ENCODE results near the gene MAPK1.
A peak's percentile ranks its signal among the peaks of the same experiment; 100 is the strongest.
"Not testable (repeated sequence)": the region's sequence is repeated elsewhere in the genome, so short reads cannot be mapped to it uniquely, and the experiment has no call there.

The MAPK1 gene

GRCh38 chr22:21721195-21721852 lies 146.1 kb downstream of the MAPK1 start:
- DNase-seq, result not testable (repeated sequence)

DNA sequence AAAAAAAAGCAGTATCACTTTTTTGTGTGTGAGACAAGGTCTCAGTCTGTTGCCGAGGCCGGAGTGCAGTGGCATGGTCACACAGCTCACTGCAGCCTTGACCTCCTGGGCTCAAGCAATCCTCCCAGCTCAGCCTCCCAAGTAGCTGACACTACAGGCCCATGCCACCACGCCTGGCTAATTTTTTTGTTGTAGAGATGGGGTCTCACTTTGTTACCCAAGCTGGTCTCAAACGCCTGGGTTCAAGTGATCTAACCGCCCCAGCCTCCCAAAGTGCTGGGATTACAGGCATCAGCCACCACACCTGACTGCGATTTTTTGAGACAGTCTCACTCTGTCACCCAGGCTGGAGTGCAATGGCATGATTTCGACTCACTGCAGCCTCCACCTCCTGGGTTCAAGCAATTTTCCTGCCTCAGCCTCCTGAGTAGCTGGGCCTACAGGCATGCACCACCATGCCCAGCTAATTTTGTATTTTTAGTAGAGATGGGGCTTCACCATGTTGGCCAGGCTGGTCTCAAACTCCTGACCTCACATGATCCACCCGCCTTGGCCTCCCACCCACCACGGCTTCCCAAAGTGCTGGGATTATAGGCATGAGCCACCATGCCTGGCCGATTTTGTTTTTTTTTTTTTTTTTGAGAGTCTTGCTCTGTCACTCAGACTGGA lies 147.1 kb downstream of the MAPK1 start:
- DNase-seq, result not testable (repeated sequence)

DNA sequence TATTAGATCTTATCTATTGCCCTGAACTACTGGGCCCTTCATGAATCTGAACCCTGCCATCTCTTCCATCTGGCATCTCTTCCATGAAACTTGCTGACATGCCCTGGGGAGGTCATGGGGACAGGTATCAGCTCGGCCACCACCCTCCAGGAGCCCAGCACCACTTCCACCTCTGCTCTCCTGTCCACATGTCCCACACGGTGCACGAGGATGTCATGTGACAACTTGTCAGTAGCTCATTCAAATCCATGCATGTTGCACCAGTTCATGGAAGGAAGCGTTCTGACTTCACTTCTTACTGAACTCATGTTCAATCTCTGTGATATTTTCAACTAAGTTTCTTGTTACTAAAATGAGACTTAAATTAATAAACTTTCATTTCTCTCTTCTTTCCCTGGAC lies 148.4 kb downstream of the MAPK1 start:
- no peak for DNase-seq

GRCh38 chr22:21718499-21718898 lies 148.9 kb downstream of the MAPK1 start:
- no peak for DNase-seq

GRCh38 chr22:21716395-21717122 lies 150.9 kb downstream of the MAPK1 start:
- not testable (repeated sequence) for DNase-seq

DNA sequence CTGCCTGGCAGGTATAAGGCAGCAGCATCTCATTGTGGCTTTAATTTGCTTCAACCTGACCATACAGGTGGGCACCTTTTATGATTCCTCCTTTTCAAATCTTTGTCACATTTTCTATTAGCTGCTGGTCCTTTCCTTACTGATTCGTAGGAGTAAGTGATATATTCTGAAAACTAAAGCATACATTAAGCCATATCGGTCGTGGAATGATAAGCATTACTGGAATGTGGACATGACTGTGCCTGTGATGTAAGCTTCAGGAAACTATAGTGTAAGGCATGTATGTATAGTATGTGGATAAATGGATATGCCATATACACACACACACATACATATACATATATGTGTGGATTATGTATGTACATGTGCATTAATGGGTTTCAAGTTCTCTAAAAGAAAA lies 152.7 kb downstream of the MAPK1 start:
- DNase-seq, result no peak

GRCh38 chr22:21714059-21714770 lies 153.2 kb downstream of the MAPK1 start:
- peak; percentile 1 for DNase-seq

DNA sequence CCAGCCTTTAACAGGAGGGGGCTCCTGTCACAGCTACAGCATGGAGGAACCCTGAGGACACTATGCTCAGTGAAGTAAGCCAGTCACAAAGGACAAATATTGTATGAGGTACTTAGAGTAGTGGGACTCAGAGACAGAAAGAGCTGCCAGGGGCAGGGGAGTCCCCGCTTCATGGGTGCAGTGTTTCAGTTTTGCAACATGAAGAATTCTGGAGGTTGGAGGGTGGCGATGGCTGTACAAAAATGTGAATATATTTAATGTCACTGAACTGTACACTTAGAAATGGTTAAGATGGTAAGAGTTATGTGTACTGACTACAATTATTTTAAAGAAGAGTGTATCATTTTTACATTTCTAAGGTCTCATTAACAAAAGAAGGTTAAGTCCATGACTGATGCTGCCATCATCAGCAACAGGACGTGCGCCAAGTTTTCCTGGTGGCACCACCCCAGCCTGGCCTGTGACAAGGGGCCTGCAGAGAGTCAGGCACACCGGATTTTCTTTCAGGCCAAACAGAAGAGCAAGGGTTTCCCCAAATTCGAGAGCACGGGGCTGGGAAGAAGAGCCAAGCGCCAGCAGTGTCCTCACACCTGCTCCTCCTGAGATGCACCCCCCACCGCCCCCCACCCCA lies 153.9 kb downstream of the MAPK1 start:
- DNase-seq, result no peak

- DNase-seq, result peak; percentile 59
Observed at GRCh38 chr22:21712751-21713427, 154.6 kb downstream of the MAPK1 start.

DNA sequence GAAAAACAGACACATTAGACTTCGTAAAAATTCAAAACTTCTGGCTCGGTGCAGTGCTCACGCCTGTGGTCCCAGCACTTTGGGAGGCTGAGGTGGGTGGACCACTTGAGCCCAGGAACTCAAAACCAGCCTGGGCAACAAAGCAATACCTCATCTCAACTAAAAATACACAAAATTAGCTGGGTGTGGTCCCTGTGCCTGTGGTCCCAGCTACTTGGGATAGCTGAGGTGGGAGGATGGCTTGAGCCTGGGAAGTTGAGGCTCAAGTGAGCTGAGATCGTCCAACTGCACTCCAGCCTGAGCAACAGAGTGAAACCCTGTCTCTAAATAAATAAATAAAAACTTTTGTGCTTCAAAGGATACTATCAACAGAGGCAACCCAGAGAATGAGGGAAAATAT lies 155.6 kb downstream of the MAPK1 start:
- no peak for DNase-seq

DNA sequence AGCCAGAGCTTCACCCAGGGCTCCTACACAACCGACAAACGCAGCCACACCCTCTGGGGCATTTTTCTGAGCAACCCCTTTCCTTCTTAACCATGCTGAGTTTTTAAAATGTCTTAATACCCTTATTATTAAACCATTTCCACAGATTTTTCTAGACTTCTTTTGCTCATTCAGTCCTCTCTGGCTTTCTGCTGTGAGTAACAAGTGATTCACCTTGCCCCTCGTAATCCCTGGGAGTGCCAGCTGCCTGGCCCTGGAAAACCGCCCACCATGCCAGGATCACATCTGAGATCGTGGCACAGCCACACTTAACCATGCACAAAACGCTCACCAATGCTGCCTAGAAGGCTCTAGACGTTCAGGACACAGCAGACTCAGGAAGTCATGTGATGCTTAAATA lies 157.3 kb downstream of the MAPK1 start:
- no peak for DNase-seq

DNA sequence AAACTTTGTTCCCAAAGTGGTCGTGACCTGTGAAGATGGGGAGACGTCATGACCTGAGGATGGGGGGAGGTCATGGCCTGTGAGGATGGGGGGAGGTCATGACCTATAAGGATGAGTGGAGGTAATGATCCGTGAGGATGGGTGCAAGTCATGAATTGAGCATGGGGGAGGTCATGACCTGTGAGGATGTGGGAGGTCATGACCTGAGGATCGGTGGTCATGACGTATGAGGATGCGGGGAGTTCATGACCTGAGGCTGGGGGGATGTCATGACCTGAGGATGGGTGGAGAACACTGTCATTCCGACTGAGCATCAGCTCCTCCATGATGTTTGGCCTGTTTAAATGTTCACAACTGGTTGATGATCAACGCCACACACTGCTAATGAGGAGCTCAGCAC lies 157.8 kb downstream of the MAPK1 start:
- DNase-seq, result no peak

DNA sequence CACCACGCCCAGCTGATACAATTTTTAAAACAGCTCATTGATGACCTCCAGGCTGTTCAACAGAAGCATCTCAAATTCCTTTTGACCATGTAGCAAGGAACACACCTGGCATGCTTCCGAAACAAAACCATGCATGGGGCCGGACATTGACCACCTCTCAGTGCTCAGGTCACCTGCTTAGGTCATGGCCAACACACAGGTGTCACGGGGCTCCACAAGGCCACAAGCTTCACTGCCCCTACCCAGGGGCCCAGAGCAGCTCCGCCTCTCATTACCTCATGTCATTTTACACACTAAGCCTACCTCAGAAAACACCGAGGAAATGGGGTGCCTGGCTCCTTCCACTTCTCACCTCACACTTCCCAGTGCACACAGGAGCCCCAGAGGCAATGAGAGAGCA lies 158.5 kb downstream of the MAPK1 start:
- DNase-seq, result no peak

DNA sequence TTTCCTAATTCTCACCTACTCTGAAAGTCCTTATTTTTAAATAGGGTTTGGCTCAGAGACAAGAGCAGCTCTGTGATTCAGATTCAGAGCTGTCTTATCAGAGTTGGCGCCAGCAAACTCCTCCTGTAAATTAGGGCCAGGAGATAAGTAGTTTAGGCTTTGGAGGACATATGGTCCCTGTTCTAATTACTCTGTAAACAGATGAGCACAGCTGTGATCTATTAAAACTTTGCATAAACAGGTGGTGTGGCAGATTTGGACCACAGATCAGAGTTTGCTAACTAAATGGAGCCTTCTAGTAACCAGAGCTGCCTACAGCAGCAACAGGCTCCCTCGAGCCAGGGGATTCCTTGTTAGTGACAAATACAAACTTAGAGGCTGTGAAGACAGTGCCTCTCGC lies 159.8 kb downstream of the MAPK1 start:
- peak; percentile 1 for DNase-seq

Measured in DMS53 (cell line).